ENCODE data around the gene FNIP1. TPM values are rescaled to one million over a fixed set of nuclear protein-coding genes. Genes with fewer than 3 reads are reported as not detected.
A peak's percentile ranks its signal among the peaks of the same experiment; 100 is the strongest.
"Not testable (repeated sequence)": the region's sequence is repeated elsewhere in the genome, so short reads cannot be mapped to it uniquely, and the experiment has no call there.

Gene FNIP1
- total RNA-seq, 1 donor from 2014 or later: 31.0 TPM

DNA sequence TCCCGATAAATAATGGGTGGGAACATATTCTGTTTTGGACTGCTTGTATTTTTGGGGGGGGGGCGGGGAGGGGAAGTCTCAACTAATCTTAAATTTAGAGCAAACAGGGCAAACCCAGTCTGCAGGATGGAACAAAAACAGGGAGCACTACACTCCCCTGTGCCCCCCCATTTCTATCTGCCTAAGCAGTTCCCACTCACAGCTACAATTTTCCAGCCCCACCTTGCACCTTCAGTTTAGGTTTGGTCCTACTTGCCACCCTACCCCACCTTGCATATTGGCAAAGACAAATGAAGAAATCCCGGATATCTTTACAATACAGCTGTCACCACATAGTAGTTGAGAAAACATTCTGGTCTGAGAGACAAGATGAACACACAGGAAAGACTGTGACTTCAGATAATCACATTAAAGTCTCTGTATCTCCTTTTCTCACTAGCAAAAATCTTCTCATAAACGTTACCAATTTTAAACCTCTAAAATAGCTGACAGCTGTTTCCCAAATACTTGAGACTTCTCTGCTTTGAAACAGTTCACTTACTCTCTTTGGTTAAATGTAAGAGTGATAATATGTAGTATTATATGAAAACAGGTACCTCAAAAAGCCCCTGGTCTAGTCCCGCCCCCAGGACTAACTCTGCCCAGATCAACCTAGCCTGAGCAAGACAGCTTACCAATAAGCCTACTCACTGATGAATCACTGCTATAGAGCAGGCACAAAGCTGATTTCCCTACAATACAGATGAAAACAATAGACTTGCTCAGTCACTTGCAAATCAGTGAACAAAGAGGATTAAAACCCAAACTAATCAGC, 156.6 kb downstream of the FNIP1 start:
- DNase-seq (ENCODE audit: low read depth in 2 of 2): peak; percentile 8 to 59

DNA sequence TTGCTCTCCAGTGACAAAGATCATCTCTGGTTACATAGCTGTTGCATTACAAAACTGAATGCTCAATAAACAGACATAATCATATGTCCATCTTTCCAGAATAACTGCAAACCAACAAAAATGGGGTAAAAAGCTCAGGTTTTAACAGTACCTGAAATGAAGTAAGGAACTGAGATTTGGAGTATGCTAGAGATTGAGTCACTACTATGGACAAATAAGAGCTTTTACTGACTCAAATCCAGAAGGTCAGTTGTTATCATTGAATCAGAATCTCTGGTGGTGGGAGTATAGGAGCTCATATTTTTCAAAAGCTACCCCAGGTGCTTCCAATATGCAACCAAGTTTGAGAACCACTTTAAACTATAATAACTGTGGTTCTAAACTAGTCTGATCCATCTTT, 157.7 kb downstream of the FNIP1 start:
- DNase-seq (ENCODE audit: low read depth in 2 of 2): no peak

DNA sequence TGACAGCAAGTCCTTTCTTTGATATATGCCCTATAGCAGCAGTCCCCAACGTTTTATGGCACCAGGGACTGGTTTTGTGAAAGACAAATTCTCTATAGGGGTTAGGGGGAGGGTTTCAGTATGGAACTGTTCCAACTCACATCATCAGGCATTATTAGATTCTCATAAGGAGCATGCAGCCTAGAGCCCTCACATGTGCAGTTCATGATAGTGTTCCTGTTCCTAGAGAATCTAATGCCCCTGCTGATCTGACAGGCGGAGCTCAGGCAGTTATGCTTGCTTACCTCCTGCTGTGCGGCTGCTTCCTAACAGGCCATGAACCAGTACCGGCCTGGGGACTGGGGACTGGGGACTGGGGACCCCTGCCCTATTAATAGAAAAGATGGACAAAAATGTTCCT, 159.1 kb downstream of the FNIP1 start:
- DNase-seq (ENCODE audit: low read depth in 2 of 2): no peak

DNA sequence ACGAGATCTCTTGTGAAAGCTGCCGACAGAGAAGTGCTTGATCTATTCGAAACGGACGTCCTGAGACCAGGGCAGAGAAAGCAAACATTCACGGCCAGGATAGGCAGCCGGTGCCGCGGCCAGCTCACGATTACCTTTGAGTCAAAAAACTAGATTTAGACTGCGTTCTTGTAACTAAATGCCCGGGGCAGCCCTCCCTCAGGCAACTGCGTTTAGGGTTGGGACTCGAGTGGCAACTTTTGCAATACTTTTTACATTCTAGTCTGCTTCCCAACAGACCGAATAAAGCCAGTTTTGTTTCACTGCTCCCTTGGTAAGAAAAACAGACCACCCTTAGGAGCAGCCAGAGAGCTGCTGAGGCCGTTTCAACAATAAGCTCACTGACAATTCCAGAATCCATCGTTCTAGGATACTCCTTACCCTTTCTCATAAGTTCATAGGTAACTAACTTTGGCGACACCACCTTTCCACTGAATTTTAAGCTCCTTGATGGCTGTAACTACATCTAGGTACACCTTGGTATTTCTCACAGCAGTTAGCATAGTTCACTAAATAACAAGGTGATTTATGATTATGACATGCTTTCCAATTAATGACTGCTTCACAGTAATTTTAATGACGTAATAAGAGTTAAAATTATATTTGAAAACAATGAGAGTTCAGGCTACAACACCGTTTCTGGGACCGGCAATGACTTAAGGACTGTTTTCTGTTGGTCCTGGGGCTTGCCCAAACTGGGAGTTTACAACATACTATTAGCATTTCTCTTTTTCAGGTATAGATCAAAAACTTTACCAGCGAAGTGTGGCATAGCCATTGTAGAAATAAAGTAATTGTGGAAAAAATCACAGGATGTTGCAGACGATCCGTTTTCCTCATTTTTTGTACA, 160.9 kb downstream of the FNIP1 start:
- DNase-seq (ENCODE audit: low read depth in 2 of 2): peak in 1 of 2 donors; percentile 44

DNA sequence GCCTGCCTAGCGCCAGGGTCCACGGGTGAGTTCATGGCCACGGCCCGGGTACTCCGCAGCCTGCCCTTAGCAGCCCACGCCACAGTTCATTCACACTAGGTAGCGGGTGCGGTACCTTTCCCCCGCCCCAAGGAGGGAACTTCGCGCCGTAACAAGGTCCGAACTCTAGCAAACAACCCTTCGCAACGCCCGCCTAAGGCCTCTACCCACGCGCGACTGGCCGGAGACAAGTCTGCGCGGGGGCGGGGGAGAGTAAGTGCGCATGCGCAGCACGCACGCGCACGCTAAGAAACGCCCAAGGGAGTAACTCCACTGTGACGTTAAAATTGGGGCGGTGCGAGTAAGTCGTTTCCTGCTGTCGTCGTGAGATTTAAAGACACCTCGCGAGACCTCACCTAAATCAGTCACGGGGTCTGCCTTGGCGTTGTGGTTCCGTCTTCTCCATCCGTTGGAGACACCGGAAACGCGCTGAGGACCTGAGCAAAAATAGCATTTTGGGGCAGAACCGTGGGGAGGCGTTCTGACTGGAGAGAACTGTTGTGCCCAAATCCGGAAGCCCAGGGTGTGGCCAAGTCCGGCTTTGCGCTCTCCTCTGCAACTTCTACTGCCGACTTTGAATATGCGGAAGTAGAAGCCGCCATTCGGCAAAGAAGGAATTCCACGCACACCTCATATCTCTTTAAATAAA, 161.7 kb downstream of the FNIP1 start, which contains the start of gene RAPGEF6:
RAPGEF6 (minus strand) TSS at position 234 of the 688 bp plus-strand sequence; CDS start at position 35, 199 bp downstream.
- peak; percentile 100 for DNase-seq (ENCODE audit: low read depth in 2 of 2)

DNA sequence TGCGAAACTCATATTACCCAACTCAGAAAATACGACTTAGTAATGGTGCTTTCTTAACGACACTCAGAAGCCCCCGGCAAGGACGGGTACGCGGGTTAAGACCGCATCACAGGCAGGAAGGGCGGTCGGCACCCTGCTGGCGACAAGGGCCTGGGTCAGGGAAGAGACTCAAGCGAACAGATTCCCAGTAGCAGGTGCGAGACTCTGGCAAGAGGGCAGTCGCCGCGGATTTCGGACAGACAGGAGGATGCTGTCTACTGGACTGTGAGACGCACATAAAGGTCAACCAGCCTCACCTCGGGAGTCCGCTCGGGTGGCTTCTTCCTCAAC, 162.2 kb downstream of the FNIP1 start:
- peak; percentile 58 to 68 for DNase-seq (ENCODE audit: low read depth in 2 of 2)

DNA sequence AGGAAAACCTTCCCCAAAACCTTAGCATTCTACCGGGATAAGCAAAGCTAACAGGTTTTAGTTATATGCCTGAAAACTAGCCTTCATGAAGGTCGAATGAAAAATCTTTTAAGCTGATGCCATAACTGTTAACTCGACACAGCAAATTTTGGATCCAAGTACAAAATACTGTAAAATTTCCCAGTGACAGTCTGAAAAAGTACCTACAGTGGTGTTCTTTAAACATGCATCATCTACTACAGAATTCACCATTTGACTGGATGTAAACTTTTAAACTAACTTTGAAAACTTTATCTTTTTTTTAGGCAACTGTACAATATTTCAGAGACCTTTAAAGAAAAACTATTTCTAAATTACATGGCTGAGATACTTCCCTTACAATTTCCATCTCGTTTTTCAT, 162.6 kb downstream of the FNIP1 start:
- DNase-seq (ENCODE audit: low read depth in 2 of 2): peak in 1 of 2 donors; percentile 9

DNA sequence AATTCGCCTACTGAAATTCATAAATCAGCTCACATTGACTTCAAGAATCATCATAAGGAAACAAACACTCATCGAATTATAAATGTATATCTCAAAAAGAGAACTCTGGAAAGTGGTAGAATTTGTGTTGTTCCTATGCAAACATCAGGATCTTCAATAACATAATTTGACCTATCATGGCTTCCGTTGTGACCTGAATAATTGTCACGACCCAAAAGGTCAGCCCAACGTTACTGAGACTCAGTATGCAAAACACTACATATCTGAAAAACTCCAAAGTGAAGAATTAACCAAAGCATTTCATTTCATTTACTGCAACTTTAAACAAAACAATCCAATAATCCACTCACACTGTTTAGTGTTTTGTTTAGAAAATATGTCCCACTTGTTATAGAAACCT, 163.0 kb downstream of the FNIP1 start:
- DNase-seq (ENCODE audit: low read depth in 2 of 2): no peak

DNA sequence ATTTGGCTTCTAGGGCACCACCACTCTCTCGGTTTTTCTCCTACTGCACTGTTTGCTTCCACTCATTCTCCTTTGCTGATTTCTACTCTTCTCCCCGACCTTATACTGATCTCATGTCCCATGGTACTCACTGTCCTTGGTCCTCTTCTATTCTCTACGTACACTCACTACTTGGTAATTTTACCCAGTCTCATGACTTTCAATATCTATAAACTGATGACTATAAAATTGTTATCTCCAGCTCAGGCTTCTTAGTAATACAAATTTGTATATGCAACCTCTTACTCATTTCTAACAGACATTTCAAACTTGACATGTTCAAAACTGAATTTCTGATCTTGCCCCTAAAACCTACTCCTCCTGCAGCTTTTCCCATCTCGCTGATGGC, 165.9 kb downstream of the FNIP1 start:
- DNase-seq (ENCODE audit: low read depth in 2 of 2): no peak

DNA sequence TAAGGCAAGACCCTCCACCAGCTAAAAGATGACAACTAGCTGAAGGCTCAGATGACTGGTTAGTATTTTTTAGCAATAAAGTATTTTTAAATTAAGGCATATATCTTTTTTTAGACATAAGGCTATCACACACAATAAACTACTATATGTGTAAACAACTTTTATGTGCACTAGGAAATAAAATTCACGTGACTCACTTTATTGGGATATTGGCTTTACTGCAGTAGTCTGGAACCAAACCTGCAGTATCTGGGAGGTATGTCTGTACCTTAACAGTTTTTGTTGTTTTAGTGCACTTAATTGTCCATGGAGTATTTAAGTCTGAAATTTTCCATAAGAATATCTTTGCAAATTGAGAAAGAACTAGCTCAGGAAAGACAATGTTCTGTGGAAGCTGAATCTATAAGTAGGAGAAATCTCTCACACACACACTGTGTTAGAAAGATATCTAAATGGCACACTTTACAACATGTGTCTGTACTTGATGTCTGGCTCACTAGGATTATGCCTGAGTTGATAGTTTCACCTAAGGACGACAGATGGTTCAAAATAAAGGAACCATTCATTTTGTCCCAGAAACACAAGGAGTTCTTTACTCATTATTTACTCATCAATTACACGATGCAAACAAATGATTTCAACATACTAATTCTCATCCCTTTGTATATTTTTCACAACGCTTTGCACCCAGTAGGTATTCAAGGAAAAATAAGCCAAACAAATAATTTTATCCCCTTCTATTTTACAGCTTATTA, 166.4 kb downstream of the FNIP1 start:
- no peak for DNase-seq (ENCODE audit: low read depth in 2 of 2)

DNA sequence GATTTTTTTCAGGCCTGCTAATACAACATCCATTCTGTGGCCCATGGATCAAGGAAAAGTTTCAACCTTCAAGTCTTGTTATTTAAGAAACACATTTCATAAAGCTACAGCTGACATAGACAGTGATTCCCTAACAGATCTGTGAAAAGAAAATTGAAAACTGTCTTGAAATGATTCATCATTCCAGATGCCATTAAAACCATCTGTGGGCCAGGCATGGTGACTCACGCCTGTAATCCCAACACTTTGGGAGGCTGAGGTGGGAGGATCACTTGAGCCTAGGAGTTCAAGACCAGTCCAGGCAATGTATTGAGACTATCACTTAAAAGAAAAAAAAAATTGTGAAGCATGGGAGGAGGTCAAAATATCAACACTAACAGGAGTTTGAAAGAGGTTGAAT, 167.8 kb downstream of the FNIP1 start:
- DNase-seq (ENCODE audit: low read depth in 2 of 2): no peak

DNA sequence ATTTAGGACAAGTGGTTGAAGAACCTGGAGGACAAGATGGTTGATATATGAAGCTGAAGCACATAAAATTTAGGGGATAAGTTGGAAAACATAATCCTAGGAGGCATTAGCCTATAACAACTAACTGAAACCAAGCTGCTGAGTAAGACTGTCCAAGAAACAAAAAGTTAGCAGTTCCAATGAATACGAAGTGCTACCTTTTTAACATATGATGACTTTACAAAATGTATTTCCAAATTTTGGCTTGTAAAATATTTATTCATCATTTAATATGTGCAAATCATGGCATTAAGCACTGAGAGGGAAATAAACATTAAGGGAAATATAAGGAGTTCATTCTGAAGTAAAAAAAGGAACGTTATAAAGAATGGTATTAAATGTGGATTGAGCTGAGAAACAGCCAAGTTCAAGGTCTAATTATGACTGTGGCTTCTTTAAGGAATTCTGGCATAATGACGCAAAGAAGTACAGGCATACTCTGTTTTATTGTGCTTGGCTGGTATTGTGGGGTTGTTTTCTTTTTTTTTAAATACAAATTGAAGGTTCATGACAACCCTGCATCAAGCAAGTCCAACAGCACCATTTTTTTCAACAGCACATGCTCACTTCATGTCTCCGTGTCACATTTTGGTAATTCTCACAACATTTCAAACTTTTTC, 169.5 kb downstream of the FNIP1 start:
- no peak for DNase-seq (ENCODE audit: low read depth in 2 of 2)

DNA sequence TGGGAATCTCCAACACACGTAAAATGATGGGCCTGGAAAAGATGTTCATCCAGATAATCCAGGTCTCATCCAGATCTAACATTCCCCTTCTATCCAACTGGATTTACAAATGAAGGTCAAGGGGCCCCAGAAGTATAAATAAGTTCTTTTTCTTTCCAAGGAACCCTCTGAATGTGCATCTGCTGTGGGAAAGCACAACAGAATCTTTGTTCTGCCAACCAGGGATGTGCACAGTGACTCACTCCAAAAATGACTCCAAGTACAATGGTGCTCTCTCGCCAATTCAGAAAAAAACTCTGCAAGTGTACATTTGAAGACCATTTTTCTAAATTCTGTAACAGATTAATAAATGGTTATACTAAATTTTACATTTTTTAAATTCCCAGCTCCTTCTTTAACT, 174.2 kb downstream of the FNIP1 start:
- peak in 1 of 2 donors; percentile 16 for DNase-seq (ENCODE audit: low read depth in 2 of 2)

DNA sequence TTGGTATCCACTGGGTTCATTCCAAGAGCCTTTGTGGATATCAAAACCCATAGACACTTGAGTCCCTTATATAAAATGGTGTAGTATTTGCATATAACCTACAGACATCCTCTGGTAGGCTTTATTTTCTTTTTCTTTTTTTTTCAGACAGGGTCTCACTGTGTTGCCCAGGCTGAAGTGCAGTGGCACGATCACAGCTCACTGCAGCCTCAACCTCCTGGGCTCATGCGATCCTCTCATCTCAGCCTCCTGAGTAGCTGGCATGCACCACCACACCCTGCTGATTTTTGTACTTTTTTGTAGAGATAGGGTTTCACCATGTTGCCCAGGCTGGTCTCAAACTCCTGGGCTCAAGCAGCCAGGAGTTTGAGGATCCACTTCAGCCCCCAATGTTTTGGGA, 175.7 kb downstream of the FNIP1 start:
- not testable (repeated sequence) for DNase-seq (ENCODE audit: low read depth in 2 of 2)

DNA sequence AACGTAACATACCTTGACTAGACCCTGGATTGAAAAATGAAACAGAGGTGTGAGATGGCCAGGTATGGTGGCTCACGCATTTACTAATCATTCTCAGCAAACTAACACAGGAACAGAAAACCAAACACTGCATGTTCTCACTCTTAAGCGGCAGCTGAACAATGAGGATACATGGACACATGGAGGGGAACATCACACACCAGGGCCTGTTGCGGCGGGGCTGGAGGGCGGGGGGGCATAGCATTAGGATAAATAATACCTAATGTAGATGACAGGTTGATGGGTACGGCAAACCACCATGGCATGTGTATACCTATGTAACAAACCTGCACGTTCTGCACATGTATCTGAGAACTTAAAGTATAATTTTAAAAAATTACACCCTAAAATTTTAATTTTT, 177.7 kb downstream of the FNIP1 start:
- no peak for DNase-seq (ENCODE audit: low read depth in 2 of 2)

DNA sequence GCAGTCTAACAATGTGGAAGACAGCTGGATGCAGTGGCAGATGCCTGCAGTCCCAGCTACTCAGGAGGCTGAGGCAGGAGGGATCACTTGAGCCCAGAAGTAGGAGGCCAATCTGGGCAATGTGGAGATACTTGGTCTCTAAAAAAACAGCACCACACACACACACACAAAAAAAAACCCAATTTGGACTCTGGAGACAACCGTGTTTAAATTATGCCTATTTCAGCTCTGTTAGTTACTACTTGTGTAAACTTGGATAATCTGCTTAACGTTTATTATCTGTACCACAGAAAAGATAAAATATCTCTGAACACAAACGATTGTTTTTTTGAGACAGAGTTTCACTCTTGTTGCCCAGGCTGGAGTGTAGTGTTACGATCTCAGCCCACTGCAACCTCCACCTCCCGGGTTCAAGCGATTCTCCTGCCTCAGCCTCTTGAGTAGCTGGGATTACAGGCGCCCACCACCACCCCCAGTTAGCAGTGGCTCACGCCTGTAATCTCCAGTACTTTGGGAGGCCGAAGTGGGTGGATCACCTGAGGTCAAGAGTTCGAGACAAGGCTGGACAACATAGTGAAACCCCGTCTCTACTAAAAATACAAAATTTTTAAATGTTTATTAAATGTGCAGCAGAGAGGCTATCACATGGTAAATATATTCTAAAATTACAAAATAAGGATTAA, 179.5 kb downstream of the FNIP1 start:
- no peak for DNase-seq (ENCODE audit: low read depth in 2 of 2)

DNA sequence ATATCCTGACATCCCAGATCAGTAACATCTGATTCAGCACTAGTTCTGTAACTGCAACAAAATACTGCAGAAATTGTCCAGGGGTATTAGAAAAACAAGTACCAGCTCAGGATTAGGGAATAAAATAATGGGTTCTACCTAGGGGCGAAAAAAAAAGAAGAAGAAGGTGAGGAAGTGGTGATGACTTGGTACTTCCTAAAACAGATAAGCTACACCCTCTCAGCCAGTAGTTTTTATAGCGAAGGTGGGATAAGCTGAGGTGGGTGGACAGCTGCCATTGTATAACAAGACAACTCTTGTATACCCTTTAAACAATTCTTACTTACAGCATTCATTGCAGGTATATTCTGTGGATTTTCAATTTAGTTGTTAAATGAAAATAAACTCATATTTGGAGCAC, 180.9 kb downstream of the FNIP1 start:
- no peak for DNase-seq (ENCODE audit: low read depth in 2 of 2)

DNA sequence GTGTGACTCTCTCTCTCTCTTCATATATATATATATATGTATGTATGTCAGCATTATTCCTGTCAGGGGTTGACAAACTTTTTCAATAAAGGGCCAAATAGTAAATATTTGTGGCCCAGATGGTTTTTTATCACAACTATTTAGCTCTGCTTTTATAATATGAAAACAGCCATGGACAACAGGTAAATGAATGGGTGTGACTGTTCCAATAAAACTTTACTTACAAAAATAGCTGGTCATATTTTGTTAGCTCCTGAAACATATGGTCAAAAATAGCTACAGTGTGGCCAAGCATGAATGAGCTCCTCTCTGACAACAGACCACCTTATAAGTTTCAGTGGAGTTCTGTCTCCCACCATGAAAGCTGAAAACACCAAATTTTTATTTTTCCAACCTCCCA, 183.4 kb downstream of the FNIP1 start:
- DNase-seq (ENCODE audit: low read depth in 2 of 2): no peak

DNA sequence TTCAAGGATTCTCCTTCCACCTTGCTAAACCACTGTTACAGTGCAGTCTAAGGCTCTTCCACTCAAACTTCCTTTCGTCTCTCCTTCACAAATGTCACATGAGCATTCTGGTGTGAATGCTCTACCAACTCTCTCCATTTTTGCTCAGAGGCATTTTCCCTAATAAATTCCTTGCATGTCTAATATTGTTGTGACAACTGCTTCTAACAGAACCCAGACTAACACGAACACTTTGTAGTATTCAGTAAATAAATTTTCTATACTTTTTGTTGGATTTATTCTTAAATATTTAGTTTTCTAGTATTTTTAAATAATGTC, 185.8 kb downstream of the FNIP1 start:
- DNase-seq (ENCODE audit: low read depth in 2 of 2): no peak
